ENCODE data around the gene ADIPOR2.

DNA sequence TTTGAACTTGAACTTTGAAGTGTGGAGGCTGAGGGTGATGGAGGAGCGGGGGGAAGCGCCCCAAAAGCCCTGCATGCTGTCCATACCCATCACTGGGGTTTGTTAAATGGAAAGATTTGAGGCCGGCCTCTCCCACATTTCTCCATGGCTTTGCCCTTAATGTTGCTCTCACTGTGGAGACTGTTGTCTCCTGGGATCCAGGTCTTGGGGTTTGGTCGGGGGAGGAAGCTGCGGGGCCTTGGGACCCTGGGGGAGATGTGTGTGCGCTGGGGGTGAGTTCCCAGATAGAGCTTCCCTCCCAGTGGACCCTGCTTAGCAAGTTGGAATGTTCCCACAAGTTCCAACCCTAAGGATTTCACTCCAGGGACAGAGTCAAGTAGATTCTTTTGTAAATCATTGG is 101.5 kb downstream of the ADIPOR2 start:
- TF ChIP-seq CTCF (IDR thresholded peaks at IDR 0.05) (no peak), POLR2A (IDR thresholded peaks at IDR 0.05) (no peak)

Data from testis (tissue), 2 donors.